GM19328 (cell line): ENCODE results near the gene HEMGN.
A peak's percentile ranks its signal among the peaks of the same experiment; 100 is the strongest.
"Not testable (repeated sequence)": the region's sequence is repeated elsewhere in the genome, so short reads cannot be mapped to it uniquely, and the experiment has no call there.

Experiments used
- ATAC-seq: cut with Tn5 transposase; IDR thresholded peaks from one replicate; pipeline ENCODE4 v1.9.1; 2021; ENCODE audit warnings: mild to moderate bottlenecking, moderate library complexity; ENCODE audit not compliant: unreplicated experiment

HEMGN gene, protein sequence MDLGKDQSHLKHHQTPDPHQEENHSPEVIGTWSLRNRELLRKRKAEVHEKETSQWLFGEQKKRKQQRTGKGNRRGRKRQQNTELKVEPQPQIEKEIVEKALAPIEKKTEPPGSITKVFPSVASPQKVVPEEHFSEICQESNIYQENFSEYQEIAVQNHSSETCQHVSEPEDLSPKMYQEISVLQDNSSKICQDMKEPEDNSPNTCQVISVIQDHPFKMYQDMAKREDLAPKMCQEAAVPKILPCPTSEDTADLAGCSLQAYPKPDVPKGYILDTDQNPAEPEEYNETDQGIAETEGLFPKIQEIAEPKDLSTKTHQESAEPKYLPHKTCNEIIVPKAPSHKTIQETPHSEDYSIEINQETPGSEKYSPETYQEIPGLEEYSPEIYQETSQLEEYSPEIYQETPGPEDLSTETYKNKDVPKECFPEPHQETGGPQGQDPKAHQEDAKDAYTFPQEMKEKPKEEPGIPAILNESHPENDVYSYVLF

DNA sequence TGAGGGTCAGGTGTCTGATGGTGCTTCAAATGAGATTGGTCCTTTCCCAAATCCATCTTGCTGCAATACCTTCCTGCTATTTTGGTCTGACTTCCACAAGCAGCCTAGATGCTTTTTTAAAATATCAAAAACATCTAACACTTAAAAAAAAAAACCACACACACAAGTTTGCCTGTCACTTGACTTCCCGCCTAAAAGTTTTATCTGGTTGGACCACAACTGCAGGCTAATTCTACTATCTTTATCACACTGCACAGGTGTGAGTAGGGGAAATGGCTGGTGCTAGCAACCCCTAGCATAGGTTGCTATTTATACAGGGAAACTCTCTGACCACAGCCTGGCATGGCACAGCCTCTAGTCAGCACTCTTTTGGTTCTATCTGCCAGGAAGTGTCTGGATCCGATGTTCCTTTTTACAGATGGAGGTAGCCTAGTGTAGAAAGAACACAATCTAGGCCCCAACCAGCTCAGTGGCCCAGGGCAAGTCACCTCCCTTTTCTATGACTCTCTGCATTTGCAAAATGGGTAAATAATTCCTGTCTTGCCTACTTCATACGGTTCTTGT is at the start of gene HEMGN:
Gene HEMGN, minus strand, starts transcription at position 92 of the 564 bp plus-strand sequence. Its CDS starts 36 bp downstream, at position 56.
- no peak for ATAC-seq

- ATAC-seq = no peak
Measured at GRCh38 chr9:97987487-97987886, 49.5 kb upstream of the HEMGN start.

DNA sequence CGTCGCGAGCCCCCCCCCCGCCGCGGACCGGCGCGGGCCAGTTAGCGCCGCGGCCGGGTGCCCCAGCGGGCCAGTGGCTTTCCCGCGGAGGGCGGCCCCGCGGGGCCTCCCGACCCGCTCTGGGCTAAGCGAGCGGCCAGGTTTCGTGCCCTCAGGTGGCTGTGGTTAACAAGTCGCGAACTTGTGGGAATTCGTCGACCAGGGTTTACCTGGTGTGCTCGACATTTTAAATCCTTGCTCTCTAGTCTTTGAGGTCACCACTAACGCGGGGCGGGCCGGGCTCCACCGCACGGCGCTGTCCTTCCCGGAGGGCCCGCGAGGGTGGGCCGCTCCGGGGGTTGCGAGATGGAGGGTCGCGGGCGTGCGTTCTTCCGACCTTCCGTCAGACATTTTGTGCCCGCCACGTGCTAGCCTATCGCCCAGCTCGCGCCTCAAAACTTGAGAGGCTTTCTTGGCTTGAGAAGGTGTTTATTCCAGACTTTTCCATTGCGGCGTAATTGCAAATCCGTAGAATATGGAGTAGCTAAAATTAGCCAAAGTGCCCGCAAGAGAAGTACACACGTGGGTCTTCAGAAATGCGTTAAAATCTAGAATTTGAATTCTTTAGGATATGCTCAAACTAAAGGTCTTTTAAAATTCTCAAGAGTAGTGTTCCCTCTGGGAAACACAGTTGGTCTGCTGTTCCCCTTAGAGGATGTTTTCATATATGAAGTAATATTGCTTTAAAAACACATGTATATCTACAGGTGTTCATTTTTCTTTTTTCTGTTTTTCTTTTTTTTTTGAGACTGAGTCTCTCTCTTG is 47.3 kb upstream of the HEMGN start:
- peak; percentile 5 for ATAC-seq

DNA sequence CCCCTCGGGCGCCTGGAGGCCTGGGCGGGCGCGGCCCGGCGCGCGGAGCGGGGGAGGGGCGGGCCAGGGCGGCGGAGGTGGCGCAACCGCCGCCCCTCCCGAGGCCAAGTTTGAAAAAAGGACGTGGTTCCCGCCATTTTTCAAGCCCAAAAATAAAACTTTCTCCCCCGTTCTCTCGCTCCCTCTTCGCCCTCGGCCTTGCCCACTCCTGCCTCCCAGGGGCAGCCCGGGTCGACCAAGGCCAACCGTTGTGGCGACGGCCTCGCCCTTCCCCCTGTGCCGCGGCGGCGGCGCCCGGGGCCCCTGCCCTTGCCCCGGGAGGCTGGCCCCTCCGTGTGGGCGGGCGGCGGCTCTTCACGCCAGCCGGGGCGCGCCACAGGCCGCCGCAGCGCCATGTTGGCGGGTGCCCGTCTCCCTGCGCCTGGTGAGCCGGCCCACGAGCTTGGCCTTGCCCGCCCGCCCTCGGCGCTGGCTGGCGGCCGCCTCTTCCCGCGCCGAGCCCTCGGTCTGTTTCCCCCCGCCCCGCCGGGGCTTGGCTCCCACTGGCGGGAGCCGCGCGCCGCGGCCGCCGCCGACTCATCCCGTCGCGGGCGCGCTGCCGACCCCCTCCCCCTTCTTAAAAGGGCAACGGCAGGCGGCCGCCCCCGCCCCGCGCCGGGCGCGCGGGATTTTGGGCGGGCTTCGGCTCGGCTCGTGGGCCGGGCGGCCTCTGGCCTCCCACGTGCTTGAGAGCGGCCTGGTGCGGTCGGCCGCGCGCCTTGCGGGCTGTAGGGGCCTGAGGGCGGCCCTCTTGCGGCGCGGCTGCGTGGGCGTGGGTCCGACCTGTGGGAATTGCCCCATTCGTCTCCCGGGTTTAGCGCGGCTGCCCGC is 46.5 kb upstream of the HEMGN start:
- ATAC-seq = peak; percentile 29

- peak; percentile 4 for ATAC-seq
Measured at GRCh38 chr9:97983589-97984187, 45.7 kb upstream of the HEMGN start.

GRCh38 chr9:97982683-97983588 is 45.0 kb upstream of the HEMGN start, which contains the start of gene ANP32B:
Gene ANP32B (plus strand): TSS chr9:97983341. CDS start chr9:97983556, 215 bp downstream.
- ATAC-seq = peak; percentile 60

DNA sequence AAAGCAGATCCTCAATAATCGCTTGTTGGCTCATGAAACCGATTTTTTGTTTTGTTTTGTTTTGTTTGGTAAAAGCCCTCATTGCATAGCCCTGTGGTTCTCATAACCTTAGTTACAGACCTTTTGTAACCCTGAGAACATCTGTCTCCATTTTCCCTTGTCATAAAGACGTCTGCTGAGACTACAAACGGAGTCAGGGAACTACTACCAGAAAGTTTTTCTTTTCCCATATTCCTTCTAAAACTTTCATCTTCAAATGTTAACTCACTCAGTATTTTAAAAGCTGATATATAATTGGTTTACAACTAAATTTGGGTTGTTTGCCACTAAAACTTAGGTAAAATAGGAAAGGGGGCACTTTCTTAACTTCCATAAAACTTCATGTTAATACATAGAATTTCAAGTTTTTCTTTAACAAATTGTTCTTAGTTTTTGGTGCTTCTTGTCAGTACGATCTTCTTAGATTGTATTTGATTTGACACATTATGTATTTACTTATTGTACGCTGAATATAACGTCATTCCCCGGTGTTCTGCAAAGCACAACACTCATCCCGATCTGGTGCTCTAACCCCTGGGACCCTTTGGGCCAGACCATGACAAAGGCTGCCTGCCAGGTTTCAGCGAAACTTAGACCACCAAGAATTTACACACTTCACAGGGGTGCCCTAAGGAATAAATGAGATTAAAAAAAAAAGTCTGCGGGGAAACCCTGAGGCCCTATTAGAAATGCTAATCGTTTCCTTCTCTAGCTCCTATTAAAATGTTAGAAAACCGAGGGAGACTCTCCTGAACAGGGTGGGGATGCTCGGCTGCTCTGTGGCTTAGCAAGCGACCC is 44.1 kb upstream of the HEMGN start:
- ATAC-seq = no peak

DNA sequence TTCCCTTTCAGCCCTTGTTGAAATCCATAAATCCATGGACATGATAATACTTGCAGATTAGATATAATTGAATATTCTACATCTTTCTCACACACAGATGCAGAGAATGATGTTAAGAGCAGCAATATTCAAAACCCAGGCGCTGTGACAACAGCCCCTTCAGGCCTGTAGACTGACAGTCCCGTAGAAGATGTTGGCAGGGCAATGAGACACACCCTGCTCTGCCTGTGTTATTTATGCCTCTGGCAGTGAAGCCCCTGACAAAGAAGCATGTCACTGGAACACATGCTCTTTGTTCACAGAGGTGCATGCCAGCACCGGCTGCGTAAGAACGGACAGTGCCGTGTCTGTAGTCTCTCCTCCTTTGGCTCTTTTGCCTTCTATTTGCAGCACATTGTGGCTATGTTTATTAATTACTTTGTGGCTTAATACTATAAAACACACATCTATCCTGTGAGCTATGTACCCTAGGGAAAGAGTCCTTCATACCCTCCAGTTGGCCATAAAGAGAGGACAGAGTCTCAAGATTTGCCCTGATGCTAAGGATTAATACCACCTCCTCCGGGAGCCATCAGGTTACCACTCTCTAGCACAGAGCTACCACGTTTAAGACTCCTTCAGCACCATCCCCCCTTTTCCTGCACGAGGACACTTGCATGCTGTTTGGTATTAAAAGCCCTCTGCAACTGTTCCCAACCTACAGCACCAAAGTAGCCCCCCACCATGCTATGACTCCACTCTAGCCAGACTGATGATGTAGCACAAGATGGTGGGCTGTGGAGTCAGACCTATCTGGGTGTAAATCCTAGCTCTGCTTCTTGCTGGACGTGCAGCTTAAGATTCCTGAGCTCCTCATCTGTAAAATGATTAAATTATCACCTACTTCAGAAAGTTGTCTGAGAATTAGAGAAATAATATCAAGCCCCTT is 43.2 kb upstream of the HEMGN start:
- ATAC-seq = no peak

- no peak for ATAC-seq
Measured at GRCh38 chr9:97980479-97980803, 42.5 kb upstream of the HEMGN start.

- ATAC-seq = no peak
Measured at GRCh38 chr9:97979788-97980478, 42.0 kb upstream of the HEMGN start.

GRCh38 chr9:97978371-97979130 is 40.6 kb upstream of the HEMGN start:
- no peak for ATAC-seq

DNA sequence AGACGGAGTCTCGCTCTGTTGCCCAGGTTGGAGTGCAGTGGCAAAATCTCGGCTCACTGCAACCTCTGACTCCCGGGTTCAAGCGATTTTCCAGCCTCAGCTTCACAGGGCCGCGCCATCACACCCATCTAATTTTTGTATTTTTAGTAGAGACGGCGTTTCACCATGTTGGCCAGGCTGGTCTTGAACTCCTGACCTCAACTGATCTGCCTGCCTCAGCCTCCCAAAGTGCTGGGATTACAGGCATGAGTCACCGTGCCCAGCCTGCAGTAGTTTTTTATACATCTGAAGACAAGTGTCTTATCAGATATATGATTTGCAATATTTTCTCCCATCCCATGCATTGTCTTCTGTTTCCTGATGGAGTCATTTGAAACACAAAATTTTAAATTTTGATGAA is 38.7 kb upstream of the HEMGN start:
- ATAC-seq = not testable (repeated sequence)

DNA sequence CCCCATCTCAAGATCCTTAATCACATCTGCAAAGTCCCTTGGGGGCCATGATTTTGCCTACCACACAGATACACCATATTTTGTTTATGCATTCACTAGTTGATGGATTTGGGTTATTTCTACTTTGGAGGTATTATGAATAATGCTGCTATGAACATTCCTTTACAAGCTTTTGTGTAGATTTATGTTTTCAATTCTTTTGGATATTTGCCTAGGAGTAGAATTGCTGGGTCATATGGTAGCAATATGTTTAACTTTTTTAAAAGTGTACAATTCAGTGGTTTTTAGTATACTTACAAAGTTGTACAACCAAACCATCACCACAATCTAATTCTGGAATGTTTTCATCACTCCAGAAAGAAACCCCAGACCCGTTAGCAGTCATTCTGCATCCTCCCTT is 37.4 kb upstream of the HEMGN start:
- ATAC-seq = no peak

GRCh38 chr9:97972753-97973152 is 34.8 kb upstream of the HEMGN start:
- no peak for ATAC-seq

DNA sequence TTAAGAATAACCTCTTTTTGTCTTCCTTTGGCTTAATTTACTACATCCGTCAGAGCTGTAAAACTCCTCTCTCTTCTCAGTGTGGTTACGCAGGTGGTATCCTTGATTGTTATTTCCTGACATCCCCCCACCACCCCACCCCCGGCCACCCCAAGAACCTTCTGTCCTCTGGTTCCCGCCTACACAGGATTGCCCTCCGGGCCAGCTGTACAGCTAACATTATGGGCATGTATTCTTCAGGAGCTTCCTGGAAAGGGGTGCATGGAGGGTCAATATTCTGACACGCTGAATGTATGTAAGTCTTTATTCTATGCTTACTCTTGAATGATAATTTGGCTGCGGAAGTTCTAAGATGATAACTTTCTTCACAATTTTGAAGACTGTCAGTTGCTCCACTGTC is 32.2 kb upstream of the HEMGN start:
- ATAC-seq = no peak

DNA sequence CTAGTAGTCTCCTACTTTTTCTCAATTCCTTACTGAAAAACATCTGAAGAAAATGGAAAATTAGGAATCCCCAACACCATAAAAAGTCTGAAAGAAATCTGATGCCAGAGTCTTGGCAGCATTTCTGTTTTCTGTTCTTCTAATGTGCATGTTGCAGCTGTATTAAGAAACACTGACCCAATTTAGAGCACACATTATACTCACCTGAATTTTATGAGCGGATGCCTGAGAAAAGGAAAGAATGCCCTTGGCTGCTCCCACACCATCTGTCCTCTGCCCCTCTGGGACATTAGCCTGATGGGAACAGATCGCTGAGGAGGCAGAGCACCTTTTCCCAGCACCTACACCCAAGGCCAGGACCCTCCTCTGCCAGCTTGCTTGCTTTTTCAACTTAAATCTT is 31.0 kb upstream of the HEMGN start:
- no peak for ATAC-seq
